Activated T-cell treated with anti-CD3 and anti-CD28 coated beads for 4 hours (primary cell): ENCODE measurements around the gene TSPAN18.

ENCODE experiments used
- DNase-seq: peaks from one replicate; pipeline ENCODE4 v3.0.0-alpha.2; 2020

TSPAN18 gene

DNA sequence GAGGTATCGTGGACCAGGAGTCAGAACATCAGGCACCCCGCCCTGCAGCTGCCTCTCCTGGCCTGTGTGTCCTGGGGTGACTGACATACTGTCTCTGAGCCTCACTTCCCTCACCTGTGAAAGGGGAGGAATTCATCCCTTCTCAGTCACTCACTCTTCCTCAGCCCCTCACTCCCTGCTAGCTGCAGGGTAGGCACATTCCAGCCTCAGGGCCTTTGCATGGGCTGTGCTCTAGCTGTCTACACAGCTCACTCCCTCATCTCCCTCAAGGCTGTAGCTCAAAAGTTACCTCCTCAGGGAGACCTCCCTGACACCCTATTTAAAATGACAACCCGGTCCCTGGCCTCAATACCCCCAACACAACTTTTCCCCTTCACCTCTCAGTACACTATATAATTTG lies 221.4 kb downstream of the TSPAN18 start:
- no peak for DNase-seq

GRCh38 chr11:44949160-44950030 lies 222.6 kb downstream of the TSPAN18 start:
- DNase-seq, result no peak

GRCh38 chr11:44950031-44950624 lies 223.4 kb downstream of the TSPAN18 start:
- DNase-seq, result peak; percentile 33

DNA sequence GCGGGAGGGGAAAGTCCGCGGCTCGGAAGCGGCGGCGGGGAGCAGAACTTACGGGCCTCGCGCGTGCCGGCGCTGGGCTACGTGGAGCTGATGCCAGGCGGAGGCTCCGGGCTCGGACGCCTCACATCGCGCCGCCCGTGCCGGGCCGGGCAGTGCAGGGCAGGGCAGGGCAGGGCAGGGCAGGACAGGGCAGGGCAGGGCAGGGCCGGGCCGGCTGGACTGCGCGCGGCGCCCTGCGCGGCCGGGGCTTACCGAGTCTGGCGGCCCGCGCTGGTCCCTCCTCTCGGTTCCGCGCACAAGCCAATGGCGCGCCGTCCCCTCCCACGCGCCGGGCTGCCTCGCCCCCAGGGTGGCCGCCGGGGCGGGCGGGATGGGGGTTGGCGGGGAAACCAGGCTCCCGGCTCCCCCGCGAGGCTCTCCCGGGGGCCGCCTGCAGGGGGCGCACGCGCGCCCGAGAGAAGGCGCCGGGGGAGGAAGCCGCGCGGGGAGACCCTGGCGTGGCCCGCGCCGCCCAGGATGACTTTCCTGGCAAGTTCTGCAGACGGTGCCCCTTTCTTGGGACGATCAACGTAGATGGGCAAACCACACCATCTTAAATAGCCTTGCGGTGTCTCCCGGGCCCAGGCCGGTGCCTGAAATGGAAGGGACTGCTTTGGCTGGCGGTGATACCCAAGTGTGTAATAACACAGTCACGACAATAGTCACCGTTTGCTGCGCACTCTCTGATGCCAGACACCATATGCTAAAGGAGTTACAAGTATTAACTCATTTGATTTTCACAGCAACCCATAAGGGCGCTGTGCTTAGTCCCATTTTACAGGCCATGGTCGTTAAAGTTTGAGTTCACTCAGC lies 224.1 kb downstream of the TSPAN18 start, which contains the start of gene TP53I11:
Gene TP53I11, minus strand, starts transcription at position 259 of the 852 bp plus-strand sequence. CDS start 12,548 bp downstream, outside the sequence.
- DNase-seq, result peak; percentile 67

- DNase-seq, result no peak
Observed at GRCh38 chr11:44952082-44952481, 225.3 kb downstream of the TSPAN18 start.

GRCh38 chr11:44952500-44953260 lies 225.9 kb downstream of the TSPAN18 start:
- no peak for DNase-seq

- no peak for DNase-seq
Observed at GRCh38 chr11:44954051-44954906, 227.5 kb downstream of the TSPAN18 start.

DNA sequence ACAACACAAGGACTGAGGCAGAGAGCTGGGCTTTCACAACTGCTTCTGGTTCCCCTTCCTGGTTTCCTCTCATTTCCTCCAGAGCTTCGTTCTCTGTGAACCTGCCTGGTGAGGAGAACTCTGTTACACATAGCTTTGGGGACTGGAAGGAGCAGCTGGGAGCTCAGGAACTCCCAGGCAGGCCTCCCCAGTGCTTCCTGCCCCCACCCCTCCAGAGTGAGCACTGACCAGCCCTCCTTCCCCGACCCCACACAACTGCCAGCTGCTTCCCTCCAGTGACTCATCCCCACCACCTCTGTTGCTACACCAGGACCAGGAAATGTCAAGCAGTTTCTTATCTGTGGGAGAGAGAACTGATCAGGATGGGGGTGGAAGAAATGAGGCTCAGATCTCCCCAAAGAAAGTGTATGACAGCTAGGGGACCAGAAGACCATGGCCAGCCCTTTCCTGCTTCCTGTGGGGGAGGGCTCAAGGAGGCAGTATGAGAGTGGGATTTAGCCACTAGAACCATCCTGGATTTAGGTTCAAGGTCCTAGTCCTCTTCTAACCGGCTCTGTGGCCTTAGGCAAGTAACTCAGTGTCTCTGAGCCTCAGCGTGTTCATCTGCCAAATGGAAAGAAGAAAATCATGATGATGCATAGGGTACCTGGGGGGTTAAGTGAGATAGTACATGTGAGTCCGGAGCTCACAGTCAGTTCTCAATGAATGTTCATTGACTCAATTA lies 228.4 kb downstream of the TSPAN18 start:
- DNase-seq, result no peak

DNA sequence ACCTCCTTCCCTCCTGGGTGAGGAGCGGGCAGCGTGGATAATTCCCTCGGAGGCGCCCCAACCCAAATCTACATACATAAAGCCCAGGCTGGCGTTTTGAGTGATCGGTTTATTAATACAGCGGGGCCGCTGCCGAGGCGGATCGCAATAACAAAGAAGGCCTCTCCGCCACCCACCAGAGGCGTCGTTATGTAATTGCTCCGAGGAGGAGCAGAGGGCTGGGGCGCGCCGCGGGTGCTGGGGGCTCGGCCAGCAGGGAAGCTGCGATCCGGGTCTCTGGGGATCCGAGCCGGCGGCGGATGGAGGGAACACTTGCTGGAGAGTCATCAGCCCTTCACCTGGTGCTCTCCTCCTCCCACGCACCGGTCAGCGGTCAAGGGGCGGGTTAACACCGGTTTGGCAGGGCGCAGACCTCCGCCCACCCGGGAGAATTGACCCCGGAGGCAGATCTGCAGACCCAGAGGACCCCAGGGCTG lies 230.3 kb downstream of the TSPAN18 start:
- no peak for DNase-seq

GRCh38 chr11:44957776-44958564 lies 231.2 kb downstream of the TSPAN18 start:
- DNase-seq, result no peak

DNA sequence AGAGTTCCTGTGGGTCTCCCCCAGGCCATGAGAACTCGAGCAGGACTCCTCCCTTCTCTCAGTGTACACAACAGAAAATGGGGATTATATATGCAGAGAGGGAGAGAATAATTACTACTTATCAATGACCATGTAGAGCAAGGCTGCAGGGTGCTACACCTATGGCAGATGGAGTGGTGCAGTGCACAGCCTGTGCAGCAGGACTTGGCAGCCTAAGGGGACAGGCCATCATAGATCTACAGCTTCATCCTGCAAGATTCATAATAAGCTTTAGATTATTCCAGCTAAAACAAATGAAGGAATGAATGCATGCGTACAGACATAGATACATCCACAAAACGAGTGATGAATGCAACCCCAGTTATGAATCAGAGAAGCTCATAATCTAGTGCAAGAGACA lies 232.3 kb downstream of the TSPAN18 start:
- DNase-seq, result no peak

DNA sequence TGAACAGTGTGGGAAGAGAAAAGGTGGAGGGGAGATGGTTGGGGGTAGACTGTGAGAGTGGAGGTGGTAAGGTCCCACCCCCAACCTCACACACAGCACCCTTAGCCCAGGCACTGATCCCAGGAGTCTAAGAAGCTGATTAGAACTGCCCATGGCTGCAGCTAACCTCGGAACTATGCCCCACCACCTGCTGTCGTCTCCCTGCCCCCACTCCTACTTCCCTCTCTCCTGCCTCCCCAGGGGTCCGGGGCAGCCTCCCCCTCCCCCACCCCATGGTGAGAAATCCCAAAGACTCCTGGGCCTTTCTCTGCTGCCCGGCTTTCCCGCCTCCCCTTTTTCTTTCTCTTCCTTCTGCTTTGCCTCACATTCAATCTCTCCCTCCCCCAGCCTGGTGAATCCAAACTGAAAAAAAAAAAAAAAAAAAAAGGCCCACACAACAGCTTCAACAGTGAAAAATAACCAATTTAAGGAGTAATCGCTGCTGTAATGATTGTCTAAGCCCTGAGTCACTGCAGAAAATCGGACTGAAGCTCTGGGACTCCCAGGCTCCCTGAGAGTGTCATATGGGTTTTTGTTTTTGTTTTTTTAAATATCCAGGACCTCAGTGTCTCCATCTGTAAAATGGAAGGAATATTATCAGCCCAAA lies 233.6 kb downstream of the TSPAN18 start:
- DNase-seq, result no peak

DNA sequence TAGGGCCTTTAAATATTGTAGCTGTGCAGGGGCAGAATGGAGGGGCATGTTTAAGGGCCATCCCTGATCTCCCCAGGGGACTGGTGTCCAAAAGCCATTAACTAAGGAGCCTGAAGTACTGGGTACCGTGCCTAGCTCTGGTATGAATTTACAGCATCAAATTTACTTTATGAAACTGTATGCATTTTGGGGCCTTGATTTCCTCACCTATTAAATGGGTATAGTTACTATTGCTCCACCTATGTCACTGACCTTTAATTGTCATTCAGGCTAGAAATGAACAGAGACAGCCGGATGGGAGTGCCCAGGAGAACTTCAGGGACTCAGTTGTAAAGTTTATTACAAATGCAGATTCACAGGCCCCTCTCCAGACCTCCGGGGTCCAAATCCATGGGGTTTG lies 235.7 kb downstream of the TSPAN18 start:
- no peak for DNase-seq

GRCh38 chr11:44963136-44963535 lies 236.4 kb downstream of the TSPAN18 start:
- DNase-seq, result no peak

GRCh38 chr11:44963948-44964347 lies 237.2 kb downstream of the TSPAN18 start:
- no peak for DNase-seq

- no peak for DNase-seq
Observed at GRCh38 chr11:44964526-44965209, 237.9 kb downstream of the TSPAN18 start.

GRCh38 chr11:44966694-44967093 lies 239.9 kb downstream of the TSPAN18 start:
- DNase-seq, result no peak

GRCh38 chr11:44967930-44968496 lies 241.3 kb downstream of the TSPAN18 start:
- DNase-seq, result no peak
